Breast epithelium (tissue), 3 donors: ENCODE measurements around the gene MST1R.
"Not testable (repeated sequence)": the region's sequence is repeated elsewhere in the genome, so short reads cannot be mapped to it uniquely, and the experiment has no call there.

Experiments used
- CTCF ChIP-seq, 3 donors: fragments of 450-650 bp; IDR thresholded peaks; one replicate each; pipeline ENCODE4 v1.5.1; 2016 to 2017; ENCODE audit warnings: antibody characterized with exemption in 3 of 3, mild to moderate bottlenecking in 3 of 3, moderate library complexity in 3 of 3
- POLR2AphosphoS5 ChIP-seq, 3 donors: sonication (generic); formaldehyde crosslinking; IDR thresholded peaks; one replicate each; pipeline ENCODE4 v1.6.1; 2017; ENCODE audit warnings: antibody characterized with exemption in 3 of 3

GRCh38 chr3:49904448-49904847, 775 bp upstream of the MST1R start:
- TF ChIP-seq POLR2AphosphoS5, CTCF (IDR thresholded peaks at IDR 0.05): not testable (repeated sequence)
